Heart left ventricle (tissue), 13 donors: ENCODE measurements around the gene ATXN7L1.

Experiments
- CTCF ChIP-seq, 12 donors: fragments of 200-600 bp; sonication (generic) in 4 of 12; IDR thresholded peaks; one replicate each; pipeline versions ENCODE4 v1.5.0 to v1.8.0; 2018 to 2022; ENCODE audit warnings: antibody characterized with exemption in 12 of 12, mild to moderate bottlenecking in 5 of 12
- POLR2A ChIP-seq, 2 donors: fragments of 450-650 bp; IDR thresholded peaks; one replicate each; pipeline ENCODE4 v1.6.1; 2017; ENCODE audit warnings: antibody characterized with exemption in 2 of 2, mild to moderate bottlenecking in 2 of 2, moderate library complexity in 2 of 2
- donor health status: ischemic (EF 13 %, LVEDD 7.1; RV severe dilation, severe dysfunction).
- donor health status: DM: no; HTN: yes; CAD: no.
- donor health status: DM: no; HTN: no; CAD: no.
- donor health status: ischemic (EF 25% LVEDD 6.9; RV normal size, moderate dysfunction).
- donor health status: ischemic (EF 25% LVEDD 5.7; RV mildly dilated, moderate dysfunction).
- donor health status: ischemic (EF 35%, LVEDD 5.7; RV mildly dilated, moderate dysfunction).
- donor health status: nonischemic (EF 11% LVEDD 7.7; RV severe dilation, severe dysfunction).
- donor health status: DM: yes; HTN: yes; CAD: no.
- donor health status: PGD.
- donor health status: ischemic (EF 29% LVEDD 5.4; RV normal size, mild dysfunction).
- donor health status: nonischemic (EF 23%, LVEDD 6.1; RV moderate dilation, normal function).

- no peak for TF ChIP-seq CTCF (IDR thresholded peaks at IDR 0.05)
- no peak for TF ChIP-seq POLR2A (IDR thresholded peaks at IDR 0.05)
Measured at GRCh38 chr7:105612806-105613205, 263.6 kb downstream of the ATXN7L1 start.
